Measurements from ENCODE around the gene RAB36.
A peak's percentile ranks its signal among the peaks of the same experiment; 100 is the strongest.

Gene RAB36

DNA sequence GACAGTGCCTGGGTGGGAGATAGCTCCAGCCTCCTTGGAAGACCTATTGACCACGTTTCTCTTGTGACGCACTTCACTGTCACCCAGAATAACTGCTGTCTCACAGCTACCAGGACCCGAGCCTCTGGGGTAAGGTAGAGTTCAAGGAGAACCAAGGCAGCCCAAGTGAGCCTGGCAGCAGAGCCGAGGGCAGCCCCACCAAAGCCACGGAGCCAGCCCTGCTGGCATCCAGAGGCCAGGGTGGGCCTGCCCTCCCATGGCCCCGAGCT is 36.3 kb upstream of the RAB36 start:
- H3K4me3 ChIP-seq (ENCODE audit: low read length) = no peak overlapping the region
- TF ChIP-seq, protein P1, sequence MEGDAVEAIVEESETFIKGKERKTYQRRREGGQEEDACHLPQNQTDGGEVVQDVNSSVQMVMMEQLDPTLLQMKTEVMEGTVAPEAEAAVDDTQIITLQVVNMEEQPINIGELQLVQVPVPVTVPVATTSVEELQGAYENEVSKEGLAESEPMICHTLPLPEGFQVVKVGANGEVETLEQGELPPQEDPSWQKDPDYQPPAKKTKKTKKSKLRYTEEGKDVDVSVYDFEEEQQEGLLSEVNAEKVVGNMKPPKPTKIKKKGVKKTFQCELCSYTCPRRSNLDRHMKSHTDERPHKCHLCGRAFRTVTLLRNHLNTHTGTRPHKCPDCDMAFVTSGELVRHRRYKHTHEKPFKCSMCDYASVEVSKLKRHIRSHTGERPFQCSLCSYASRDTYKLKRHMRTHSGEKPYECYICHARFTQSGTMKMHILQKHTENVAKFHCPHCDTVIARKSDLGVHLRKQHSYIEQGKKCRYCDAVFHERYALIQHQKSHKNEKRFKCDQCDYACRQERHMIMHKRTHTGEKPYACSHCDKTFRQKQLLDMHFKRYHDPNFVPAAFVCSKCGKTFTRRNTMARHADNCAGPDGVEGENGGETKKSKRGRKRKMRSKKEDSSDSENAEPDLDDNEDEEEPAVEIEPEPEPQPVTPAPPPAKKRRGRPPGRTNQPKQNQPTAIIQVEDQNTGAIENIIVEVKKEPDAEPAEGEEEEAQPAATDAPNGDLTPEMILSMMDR (IDR thresholded peaks at IDR 0.05; ENCODE audit: insufficient read depth, low read depth, low read length, missing control alignments) = no peak
- DNase-seq (ENCODE audit: low read depth) = no peak

DNA sequence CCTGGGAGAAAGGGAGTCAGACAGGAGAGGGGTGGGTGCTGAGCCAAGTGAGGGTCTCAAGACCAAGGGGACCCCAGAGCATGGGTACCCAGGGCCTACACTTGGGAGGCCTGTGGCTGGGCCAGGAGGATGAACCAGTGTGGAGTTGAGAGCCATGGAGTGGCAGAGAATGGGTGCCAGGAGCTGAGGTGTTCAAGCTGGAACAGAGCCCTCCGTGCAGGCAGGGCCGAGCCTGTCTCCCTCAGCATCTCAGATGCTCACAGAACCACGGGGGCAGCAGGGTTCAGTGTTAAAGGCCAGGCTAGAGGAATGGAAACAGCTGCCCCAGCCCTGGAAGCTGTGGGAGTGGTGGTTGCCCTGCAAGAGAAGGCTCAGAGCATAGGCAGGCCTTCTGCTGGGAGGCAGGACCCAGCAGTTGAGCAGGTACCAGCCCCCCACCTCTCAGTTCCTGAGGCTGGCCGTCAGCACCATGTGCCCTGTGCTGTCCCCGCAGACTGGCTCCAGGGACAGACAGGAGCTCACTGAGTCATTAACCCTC is 35.8 kb upstream of the RAB36 start:
- no peak for DNase-seq (ENCODE audit: low read depth)
- no peak overlapping the region for H3K4me3 ChIP-seq (ENCODE audit: low read length)
- TF ChIP-seq, protein P1 (IDR thresholded peaks at IDR 0.05; ENCODE audit: insufficient read depth, low read depth, low read length, missing control alignments) = no peak

DNA sequence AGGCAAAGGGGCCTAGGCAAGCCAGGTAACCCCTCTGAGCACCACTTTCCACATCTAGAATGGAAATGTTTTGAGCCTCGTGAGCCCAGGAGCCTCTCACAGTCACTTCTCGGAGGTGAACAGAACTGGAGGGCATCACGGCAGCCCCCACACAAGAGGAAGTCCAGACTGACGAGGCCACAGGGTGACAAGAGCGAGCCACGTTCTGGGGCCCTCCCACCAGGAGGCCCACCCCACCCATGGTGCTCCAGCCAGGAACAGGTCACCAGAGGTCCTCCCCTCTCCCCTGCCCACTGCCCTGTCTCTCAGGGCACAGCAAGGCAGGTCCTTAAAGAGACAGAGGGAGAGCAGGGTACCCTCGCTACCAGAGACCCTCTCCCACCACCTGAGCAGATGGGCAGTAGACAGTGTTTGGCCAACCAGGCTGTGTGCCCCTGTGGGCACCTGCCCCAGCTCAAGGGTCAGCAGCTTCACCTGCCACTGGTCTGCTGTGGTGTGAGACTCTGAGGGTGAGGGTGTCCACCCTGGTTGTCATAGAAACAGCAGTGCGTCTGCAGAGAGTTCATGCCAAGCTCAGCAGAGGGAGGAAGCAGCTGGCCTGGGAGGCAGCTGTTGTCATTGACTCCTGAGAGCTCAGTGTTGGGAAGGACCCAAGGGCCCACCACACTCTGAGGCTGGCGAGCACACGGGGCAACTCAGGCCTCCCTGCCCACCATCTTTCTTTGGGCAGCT is 34.9 kb upstream of the RAB36 start:
- no peak overlapping the region for H3K4me3 ChIP-seq (ENCODE audit: low read length)
- DNase-seq (ENCODE audit: low read depth) = no peak
- TF ChIP-seq, protein P1 (IDR thresholded peaks at IDR 0.05; ENCODE audit: insufficient read depth, low read depth, low read length, missing control alignments) = no peak

- no peak overlapping the region for H3K4me3 ChIP-seq (ENCODE audit: low read length)
- TF ChIP-seq, protein P1 (IDR thresholded peaks at IDR 0.05; ENCODE audit: insufficient read depth, low read depth, low read length, missing control alignments) = no peak
Observed at GRCh38 chr22:23110922-23111527, 34.3 kb upstream of the RAB36 start.

DNA sequence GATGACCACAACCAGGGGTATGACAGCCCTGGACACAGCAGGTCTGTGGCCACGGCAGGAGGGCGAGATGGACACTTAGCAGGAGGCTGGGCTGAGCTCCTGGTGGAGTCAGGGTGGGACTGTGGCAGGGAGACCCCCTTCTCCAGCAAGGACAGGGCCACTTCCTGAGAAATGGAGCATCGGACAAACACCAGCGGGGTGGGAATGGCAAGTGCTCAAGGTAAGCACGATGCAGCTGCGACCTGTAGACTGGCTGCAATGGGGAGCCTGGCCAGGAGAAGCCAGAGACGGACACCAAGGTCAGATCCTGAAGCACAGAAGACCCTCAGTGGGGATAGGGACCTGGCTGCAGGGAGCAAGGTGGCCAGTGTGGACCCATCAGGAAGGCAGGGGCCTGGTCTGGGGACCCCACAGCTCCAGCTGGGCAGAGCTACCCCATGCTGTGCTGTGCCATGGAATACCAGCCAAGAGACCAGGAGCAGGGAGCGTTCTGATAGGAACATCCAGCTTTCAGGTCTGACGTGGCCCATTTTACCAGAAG is 32.7 kb upstream of the RAB36 start:
- no peak for DNase-seq (ENCODE audit: low read depth)
- TF ChIP-seq, protein P1 (IDR thresholded peaks at IDR 0.05; ENCODE audit: insufficient read depth, low read depth, low read length, missing control alignments) = no peak
- H3K4me3 ChIP-seq (ENCODE audit: low read length) = no peak overlapping the region

More at GRCh38 chr22:23110922-23111527, 34.3 kb upstream of the RAB36 start:
- peak; percentile 7 for DNase-seq (ENCODE audit: low read depth)

GRCh38 chr22:23113067-23113846 is 32.0 kb upstream of the RAB36 start:
- no peak overlapping the region for H3K4me3 ChIP-seq (ENCODE audit: low read length)
- no peak for DNase-seq (ENCODE audit: low read depth)
- TF ChIP-seq, protein P1 (IDR thresholded peaks at IDR 0.05; ENCODE audit: insufficient read depth, low read depth, low read length, missing control alignments) = no peak
